ENCODE results near the gene DGKG.

The DGKG gene

GRCh38 chr3:186368176-186368575, 6.1 kb upstream of the DGKG start:
- no peak for TF ChIP-seq CTCF (IDR thresholded peaks at IDR 0.05; ENCODE audit: low read length, missing control alignments)
- no peak for DNase-seq (ENCODE audit: low read depth)
- H3K4me3 ChIP-seq (replicated peaks; ENCODE audit: low read depth, low read length): no peak overlapping the region

DNA sequence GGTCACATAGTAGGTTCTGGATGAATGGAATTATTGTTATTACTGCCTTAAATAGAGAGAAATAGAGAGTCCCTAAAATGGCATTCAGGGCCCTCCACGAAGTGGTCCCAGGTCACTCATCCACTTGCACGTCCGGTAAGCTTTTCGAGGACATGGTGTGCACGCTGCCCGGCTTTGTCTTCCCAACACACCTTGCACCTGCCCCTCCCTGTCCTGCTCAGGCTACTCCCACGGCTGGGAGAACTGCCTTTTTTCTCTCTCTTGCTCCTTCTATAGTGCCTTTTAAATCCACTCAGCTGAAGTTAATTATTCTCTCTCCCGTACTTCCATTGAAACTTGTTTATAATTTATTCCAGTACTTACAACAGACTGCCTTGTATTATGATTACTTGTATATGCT, 5.6 kb upstream of the DGKG start:
- no peak overlapping the region for H3K4me3 ChIP-seq (replicated peaks; ENCODE audit: low read depth, low read length)
- TF ChIP-seq CTCF (IDR thresholded peaks at IDR 0.05; ENCODE audit: low read length, missing control alignments): no peak
- DNase-seq (ENCODE audit: low read depth): no peak

DNA sequence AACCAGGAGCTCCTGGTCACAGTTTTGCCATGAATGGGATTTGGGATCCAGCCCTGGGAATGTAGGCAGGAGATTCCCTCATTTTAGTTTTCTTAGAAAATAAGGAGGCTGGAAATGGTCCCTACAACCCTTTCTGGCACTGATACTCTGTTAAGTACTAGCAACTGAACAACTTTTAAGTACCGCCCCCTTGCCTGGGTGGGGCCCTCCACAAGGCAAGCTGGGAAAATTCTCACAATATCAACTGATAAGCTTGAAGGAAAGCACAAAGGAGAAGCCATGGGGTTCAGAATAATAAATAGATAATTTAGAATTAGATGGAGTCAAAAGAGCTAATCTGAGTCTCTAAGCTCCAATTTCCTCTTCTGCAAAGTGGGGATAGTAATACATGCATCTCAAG, 4.2 kb upstream of the DGKG start:
- no peak overlapping the region for H3K4me3 ChIP-seq (replicated peaks; ENCODE audit: low read depth, low read length)
- no peak for DNase-seq (ENCODE audit: low read depth)
- no peak for TF ChIP-seq CTCF (IDR thresholded peaks at IDR 0.05; ENCODE audit: low read length, missing control alignments)

DNA sequence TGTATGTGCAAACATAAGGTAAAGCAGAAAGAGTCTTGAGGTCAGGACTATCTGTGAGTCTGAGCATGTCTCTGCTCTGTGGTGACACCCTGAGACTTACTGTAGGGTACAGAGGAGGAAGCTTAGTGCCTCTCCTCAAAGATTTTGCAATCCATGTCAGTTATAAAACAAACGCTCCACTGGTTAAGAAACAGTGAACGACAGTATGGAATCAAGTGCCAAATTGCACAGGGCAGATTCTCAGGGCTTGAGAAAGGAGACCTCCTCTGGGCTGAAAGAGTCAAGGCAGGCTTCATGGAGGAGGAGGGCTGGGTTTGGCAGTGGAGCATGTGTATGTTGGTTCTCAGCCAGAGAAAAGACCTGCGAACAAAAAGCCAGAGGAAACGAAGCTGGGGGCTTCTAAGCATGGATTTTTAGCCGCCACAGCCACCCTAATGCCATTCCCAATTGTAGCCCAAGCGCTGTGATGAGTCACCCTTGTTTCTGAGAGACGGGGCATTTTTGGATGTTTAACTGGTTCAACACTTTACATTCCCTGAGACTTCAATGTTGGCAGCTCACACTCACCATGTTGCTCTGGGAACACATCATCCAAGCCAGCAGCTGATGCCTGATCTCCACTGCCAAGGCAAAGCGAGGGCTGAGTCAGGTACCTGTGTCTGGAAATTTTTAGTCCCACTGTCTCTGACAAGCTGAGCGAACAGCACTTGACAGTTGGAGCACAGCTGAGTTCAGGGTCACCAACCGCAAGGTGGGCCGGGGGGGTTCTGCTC, 3.4 kb upstream of the DGKG start:
- DNase-seq (ENCODE audit: low read depth): no peak
- TF ChIP-seq CTCF (IDR thresholded peaks at IDR 0.05; ENCODE audit: low read length, missing control alignments): no peak
- H3K4me3 ChIP-seq (replicated peaks; ENCODE audit: low read depth, low read length): no peak overlapping the region

GRCh38 chr3:186362988-186363387, 954 bp upstream of the DGKG start:
- no peak for DNase-seq (ENCODE audit: low read depth)
- no peak for TF ChIP-seq CTCF (IDR thresholded peaks at IDR 0.05; ENCODE audit: low read length, missing control alignments)
- no peak overlapping the region for H3K4me3 ChIP-seq (replicated peaks; ENCODE audit: low read depth, low read length)

DNA sequence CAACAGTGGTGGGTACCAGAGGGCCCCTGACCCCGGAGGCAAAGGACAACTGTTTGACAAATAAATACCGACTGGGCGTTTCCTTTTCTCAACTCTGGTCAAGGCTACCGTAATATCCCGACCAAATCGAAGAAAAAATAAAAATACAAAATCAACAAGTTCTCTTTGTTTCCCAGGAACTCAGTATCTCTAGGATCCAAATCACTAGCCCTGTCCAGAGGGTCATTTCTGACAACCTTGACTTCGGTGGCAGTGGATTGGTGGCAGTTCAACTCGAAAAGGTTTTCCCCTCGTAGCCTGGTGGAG, 456 bp upstream of the DGKG start:
- H3K4me3 ChIP-seq (replicated peaks; ENCODE audit: low read depth, low read length): no peak overlapping the region
- no peak for TF ChIP-seq CTCF (IDR thresholded peaks at IDR 0.05; ENCODE audit: low read length, missing control alignments)

DNA sequence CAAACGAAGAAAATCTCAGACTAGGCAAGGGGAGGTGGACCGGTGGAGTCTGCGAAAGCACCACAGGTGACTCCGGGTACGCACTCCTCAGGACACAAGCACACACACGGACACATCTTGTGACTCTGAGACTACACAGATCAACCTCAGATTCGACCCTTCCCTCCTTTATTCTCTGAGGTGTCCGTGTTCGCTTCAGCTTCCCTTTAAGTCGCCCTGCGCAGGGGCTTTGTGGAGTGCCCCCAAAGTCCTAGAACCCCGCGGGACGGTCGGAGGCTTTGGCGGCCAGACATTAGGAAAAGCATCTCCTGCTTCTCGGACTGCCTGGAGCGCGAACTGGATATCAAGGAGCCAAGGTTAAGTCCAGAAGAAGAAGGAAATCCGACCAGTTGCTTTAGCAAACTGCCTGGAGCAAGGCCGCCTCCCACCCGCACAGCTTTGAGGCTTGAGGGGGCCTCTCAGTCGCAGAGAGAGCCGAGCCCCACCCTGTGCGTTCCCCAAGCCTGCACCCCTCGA, 730 bp downstream of the DGKG start:
- H3K4me3 ChIP-seq (replicated peaks; ENCODE audit: low read depth, low read length): no peak overlapping the region
- TF ChIP-seq CTCF (IDR thresholded peaks at IDR 0.05; ENCODE audit: low read length, missing control alignments): no peak
- DNase-seq (ENCODE audit: low read depth): no peak

More for the DNA sequence above, 456 bp upstream of the DGKG start:
- DNase-seq (ENCODE audit: low read depth): no peak

Measured in fibroblast of pulmonary artery (primary cell).